ENCODE measurements around the gene FLAD1.
A peak's percentile ranks its signal among the peaks of the same experiment; 100 is the strongest.

Gene FLAD1

GRCh38 chr1:155004352-155005075 is 21.4 kb downstream of the FLAD1 start:
- H3K36me3 ChIP-seq (replicated peaks; ENCODE audit: low read depth, low read length) = peaks cover 10% of the 10 kb centered on the region
- TF ChIP-seq EZH2phosphoT487 (IDR thresholded peaks at IDR 0.05; ENCODE audit: low read depth) (no peak), CTCF (IDR thresholded peaks at IDR 0.05; ENCODE audit: low read depth, low read length) (no peak)
- no peaks in the 10 kb centered on the region for H3K9me3 ChIP-seq (ENCODE audit: insufficient read depth, low read length)
- H3K4me1 ChIP-seq (ENCODE audit: low read length) = peaks cover 54% of the 10 kb centered on the region
- peak overlapping the region; percentile 93 for H3K4me3 ChIP-seq (ENCODE audit: low read length)
- peaks cover 59% of the 10 kb centered on the region for H3K79me2 ChIP-seq (ENCODE audit: low read length)
- H3K9ac ChIP-seq (ENCODE audit: low read length) = peak overlapping the region; percentile 96
- H3K27ac ChIP-seq (ENCODE audit: low read length) = peak overlapping the region; percentile 92
- peaks cover 24% of the 10 kb centered on the region for H4K20me1 ChIP-seq (ENCODE audit: insufficient read depth, low read length)
- no peak overlapping the region for H2AFZ ChIP-seq (ENCODE audit: low read depth, low read length)
- H3K27me3 ChIP-seq (ENCODE audit: low read depth, low read length) = no peaks in the 10 kb centered on the region
- peak overlapping the region; percentile 97 for H3K4me2 ChIP-seq (ENCODE audit: low read length)

- peak overlapping the region; percentile 96 for H3K9ac ChIP-seq (ENCODE audit: low read length)
Measured at GRCh38 chr1:155005076-155006011, 22.2 kb downstream of the FLAD1 start.

GRCh38 chr1:155006601-155007101 is 23.5 kb downstream of the FLAD1 start:
- Histone ChIP-seq H3K79me2 (ENCODE audit: low read length) (peaks cover 59% of the 10 kb centered on the region), H3K4me1 (ENCODE audit: low read length) (peaks cover 57% of the 10 kb centered on the region), H3K9ac (ENCODE audit: low read length) (peak overlapping the region; percentile 96; the same call in 1 of the 2 replicates), H3K27ac (ENCODE audit: low read length) (peak overlapping the region; percentile 92), H3K4me2 (ENCODE audit: low read length) (peak overlapping the region; percentile 97), H3K27me3 (ENCODE audit: low read depth, low read length) (no peaks in the 10 kb centered on the region), H3K9me3 (ENCODE audit: insufficient read depth, low read length) (no peaks in the 10 kb centered on the region), H4K20me1 (ENCODE audit: insufficient read depth, low read length) (peaks cover 39% of the 10 kb centered on the region), H3K4me3 (ENCODE audit: low read length) (peak overlapping the region; percentile 93), H2AFZ (ENCODE audit: low read depth, low read length) (no peak overlapping the region), H3K36me3 (replicated peaks; ENCODE audit: low read depth, low read length) (peaks cover 10% of the 10 kb centered on the region)
- TF ChIP-seq CTCF (IDR thresholded peaks at IDR 0.05; ENCODE audit: low read depth, low read length) (no peak), EZH2phosphoT487 (IDR thresholded peaks at IDR 0.05; ENCODE audit: low read depth) (no peak)

More at GRCh38 chr1:155005076-155006011, 22.2 kb downstream of the FLAD1 start:
- Histone ChIP-seq H3K4me3 (ENCODE audit: low read length) (peak overlapping the region; percentile 93), H3K27me3 (ENCODE audit: low read depth, low read length) (no peaks in the 10 kb centered on the region), H3K79me2 (ENCODE audit: low read length) (peaks cover 59% of the 10 kb centered on the region), H3K4me2 (ENCODE audit: low read length) (peak overlapping the region; percentile 97), H3K27ac (ENCODE audit: low read length) (peak overlapping the region; percentile 92), H2AFZ (ENCODE audit: low read depth, low read length) (no peak overlapping the region), H3K4me1 (ENCODE audit: low read length) (peaks cover 57% of the 10 kb centered on the region), H3K36me3 (replicated peaks; ENCODE audit: low read depth, low read length) (peaks cover 10% of the 10 kb centered on the region), H4K20me1 (ENCODE audit: insufficient read depth, low read length) (peaks cover 28% of the 10 kb centered on the region), H3K9me3 (ENCODE audit: insufficient read depth, low read length) (no peaks in the 10 kb centered on the region)
- TF ChIP-seq EZH2phosphoT487 (IDR thresholded peaks at IDR 0.05; ENCODE audit: low read depth) = no peak
- no peak for TF ChIP-seq CTCF (IDR thresholded peaks at IDR 0.05; ENCODE audit: low read depth, low read length)
